GM18873 (cell line): Measurements from ENCODE around the gene NYNRIN.
"Not testable (repeated sequence)": the region's sequence is repeated elsewhere in the genome, so short reads cannot be mapped to it uniquely, and the experiment has no call there.

Source experiments
- ATAC-seq: cut with Tn5 transposase; IDR thresholded peaks from one replicate; pipeline ENCODE4 v1.9.1; 2021; ENCODE audit warnings: mild to moderate bottlenecking, moderate library complexity, moderate number of reproducible peaks; ENCODE audit not compliant: unreplicated experiment, low FRiP score

The NYNRIN gene

GRCh38 chr14:24369463-24369862 lies 29.3 kb upstream of the NYNRIN start:
- ATAC-seq: no peak

- no peak for ATAC-seq
These were observed 28.7 kb upstream of the NYNRIN start for GRCh38 chr14:24369907-24370687.

DNA sequence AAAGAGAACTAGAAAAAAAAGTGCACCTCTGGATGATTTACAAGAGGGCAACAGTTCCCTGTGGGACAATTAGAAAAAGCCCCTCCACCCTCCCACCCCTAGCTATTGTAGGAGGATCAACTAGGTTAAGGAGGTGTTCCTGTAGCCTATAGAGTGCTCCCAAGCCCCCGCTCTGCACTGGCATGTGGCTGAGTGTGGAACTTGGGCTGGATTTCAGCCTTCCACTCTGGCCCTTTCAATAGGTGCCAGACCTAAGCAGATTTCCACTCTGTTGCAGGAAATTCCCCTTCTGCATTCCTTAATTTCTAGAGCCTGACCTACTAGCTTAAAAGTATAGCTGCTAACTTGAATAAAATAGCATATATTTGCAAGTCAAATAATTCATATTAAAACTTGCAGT lies 28.1 kb upstream of the NYNRIN start:
- ATAC-seq: no peak

- not testable (repeated sequence) for ATAC-seq
These were observed 27.2 kb upstream of the NYNRIN start for GRCh38 chr14:24371605-24372004.

DNA sequence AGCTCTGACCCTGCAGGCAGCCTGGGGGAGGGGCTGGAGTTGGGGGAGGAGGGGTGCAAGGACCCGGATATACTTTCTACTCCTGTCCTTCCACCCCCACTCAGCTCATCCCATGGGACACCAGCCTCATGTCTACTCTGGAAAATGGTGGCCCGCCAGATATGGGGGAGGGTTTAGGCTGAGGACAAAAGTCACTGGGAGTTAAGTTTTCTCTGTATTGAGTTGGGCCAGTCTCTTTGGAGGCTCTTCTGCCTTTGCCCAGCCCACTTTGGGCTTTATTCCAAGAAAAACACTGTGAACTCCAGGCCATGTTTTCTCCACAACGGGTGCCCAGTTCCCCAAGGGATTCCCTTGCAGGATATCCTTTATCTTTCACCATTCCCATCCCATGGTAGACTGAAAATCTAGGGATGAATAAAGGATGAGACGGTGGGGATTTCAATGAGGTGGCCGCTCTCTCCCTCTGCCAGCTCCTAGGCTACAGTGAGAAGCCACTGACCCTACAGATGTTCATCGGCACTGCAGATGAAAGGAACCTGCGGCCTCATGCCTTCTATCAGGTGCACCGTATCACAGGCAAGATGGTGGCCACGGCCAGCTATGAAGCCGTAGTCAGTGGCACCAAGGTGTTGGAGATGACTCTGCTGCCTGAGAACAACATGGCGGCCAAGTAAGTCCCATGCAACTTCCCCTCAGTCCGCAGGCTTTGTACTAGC lies 25.9 kb upstream of the NYNRIN start:
- ATAC-seq: no peak

DNA sequence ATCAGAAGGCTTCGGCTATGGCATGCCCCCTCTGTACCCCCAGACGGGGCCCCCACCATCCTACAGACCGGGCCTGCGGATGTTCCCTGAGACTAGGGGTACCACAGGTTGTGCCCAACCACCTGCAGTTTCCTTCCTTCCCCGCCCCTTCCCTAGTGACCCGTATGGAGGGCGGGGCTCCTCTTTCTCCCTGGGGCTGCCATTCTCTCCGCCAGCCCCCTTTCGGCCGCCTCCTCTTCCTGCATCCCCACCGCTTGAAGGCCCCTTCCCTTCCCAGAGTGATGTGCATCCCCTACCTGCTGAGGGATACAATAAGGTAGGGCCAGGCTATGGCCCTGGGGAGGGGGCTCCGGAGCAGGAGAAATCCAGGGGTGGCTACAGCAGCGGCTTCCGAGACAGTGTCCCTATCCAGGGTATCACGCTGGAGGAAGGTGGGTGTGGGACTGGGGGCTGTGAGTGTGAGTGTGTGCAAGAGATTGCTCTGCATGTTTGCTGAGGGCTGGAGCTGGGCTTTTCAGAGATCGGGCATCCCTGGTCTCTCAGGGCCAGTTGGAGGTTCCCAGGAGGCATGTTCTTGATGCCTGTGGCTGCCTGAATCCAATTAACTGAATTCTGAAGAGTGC lies 22.2 kb upstream of the NYNRIN start:
- ATAC-seq: no peak

GRCh38 chr14:24377126-24377525 lies 21.7 kb upstream of the NYNRIN start:
- ATAC-seq: no peak

DNA sequence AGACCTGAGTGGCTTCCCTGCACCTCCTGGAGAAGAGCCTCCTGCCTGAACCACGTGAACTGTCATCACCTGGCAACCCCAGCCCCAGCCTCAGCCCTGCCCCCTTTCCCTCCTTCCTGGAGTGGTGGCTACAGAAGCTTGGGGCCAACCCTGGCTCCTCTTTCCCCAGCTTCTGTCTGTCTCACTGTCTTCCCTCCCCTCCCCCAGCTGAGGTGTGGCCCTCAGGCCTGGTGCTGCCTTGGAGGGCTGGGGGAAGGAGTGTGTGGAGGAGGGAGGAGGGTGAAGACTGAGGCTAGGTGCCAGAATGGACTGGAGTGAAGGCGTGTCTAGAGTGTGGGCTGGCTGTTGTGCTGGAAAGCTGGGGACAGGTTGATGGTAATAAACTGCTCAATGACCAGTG lies 21.1 kb upstream of the NYNRIN start:
- ATAC-seq: no peak

DNA sequence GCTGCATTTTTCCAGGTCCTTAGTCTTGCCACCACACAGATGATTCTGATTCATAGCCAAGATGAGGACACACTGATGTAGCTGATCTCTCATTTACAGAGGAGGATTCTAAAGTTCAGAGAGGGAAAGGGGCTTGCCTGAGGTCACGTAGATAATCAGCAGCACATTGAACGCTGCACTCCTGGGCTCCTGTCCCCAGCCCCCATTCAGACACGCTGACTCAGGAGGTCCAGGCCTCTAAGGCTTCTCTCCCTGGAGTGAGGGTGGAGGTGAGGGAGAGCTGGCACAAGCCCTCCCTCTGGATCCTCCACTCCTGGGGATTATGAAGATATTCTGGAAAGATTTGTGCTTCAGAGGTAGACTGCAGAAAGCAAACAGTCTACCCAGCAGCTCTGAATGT lies 20.5 kb upstream of the NYNRIN start:
- no peak for ATAC-seq

DNA sequence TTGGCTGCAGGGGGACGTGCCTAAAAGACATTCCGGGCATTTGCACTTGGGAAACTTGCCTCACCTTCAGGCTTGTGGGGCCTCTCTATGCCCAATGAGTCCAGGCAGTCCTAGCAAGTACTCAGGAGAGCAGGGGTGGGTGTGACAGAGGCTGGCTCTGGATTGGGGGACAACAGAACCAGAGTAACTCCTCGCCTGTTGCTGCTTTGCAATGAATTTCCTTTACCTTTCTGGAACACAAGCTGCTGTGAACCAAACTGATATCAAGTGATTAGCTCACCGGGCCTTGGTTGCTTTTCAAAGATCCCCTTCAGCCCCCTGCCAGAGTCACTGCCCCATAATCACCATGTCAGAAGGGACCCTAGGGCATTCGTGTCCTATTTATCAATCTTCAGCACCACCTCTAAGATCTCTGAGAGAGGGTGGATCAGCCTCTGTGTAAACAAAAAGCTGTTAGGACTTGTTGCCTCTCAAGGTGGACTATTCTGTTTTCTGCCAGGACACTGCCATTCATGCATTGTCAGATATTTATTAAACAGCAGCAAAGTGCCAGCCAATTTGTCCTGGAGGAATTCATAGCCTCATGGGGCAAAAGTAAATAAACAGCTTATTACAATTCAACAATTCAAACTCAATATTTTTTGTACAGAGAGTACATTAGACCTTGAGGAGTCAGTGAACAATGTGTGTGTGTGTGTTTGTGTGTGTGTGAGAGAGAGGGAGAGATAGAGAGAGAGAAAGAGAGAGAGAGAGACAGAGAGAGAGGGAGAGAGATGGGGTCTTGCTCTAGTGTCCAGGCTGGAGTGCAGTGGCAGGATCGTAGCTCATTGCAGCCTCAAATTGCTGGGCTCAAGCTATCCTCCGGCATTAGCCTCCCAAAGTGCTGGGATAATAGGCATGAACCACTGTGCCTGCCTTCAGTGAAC lies 19.6 kb upstream of the NYNRIN start:
- ATAC-seq: no peak

GRCh38 chr14:24379907-24380730 lies 18.7 kb upstream of the NYNRIN start:
- no peak for ATAC-seq

GRCh38 chr14:24381363-24382063 lies 17.3 kb upstream of the NYNRIN start:
- no peak for ATAC-seq

- ATAC-seq: no peak
These were observed 16.8 kb upstream of the NYNRIN start for GRCh38 chr14:24382064-24382371.

DNA sequence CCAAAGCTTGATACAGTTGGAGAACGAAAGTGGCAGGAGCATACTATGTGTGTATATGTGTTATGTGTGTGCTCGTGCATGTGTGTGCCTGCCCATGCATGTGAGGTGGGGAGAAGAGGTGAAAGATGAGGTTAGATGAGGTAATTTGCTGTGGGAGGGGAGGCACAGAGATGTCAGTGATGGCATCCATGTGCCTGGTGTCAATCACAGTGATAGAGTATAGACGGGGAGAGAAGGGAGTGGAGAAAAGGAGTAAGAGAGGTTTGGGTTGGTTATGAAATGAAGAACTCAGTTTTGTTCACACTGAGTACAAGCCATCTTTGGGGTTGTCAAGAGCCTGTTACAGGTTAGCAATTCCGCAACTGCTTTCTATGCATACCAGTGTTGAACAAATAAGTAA lies 14.6 kb upstream of the NYNRIN start:
- ATAC-seq: no peak

GRCh38 chr14:24385524-24385923 lies 13.3 kb upstream of the NYNRIN start:
- ATAC-seq: no peak

GRCh38 chr14:24387009-24387345 lies 11.8 kb upstream of the NYNRIN start:
- no peak for ATAC-seq

- ATAC-seq: not testable (repeated sequence)
These were observed 11.2 kb upstream of the NYNRIN start for GRCh38 chr14:24387579-24387978.

DNA sequence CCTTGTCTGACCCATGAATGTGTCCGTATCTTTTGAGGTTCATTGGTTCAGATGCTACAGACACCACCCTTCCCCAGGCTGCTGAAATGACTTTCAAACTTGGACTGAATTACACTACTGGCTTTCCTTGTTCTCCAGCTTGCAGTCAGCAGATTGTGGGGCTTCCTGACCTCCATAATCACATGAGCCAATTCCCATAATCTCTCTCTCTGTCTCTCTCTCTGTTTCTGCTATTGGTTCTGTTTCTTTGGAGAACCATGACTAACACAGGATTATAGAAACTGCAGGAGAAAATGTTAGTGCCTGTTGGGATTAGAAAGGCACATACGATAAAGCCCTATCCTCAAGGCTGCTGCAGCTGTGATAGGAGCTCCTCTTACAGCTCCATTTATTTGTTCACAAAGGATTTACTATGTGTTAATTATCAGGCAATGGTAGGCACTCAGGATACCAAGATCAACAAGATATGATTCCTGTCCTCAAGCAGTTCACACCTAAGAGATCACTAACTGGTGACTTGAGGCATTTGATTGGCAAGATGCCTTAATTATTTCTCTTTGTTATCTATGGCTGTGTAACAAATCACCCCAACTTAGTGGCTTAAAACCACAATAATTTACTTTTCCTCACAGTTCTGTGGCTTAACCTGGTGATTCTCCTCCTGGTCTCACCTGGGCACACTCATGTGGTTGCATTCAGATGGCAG lies 10.2 kb upstream of the NYNRIN start:
- no peak for ATAC-seq
